AG09309 (cell line): Measurements from ENCODE around the gene ITGB8.

Experiments
- DNase-seq: peaks from one replicate; pipeline ENCODE4 v3.0.0-alpha.2; 2010; ENCODE audit warnings: low read depth
- H3K4me3 ChIP-seq: 2 replicates; pipeline ENCODE4 v1.5.1; 2011; ENCODE audit warnings: mild to moderate bottlenecking, low read depth, low read length, moderate library complexity; ENCODE audit not compliant: control insufficient read depth
- TF ChIP-seq, protein P1 (sequence below): IDR thresholded peaks from 2 replicates; pipeline ENCODE4 v1.5.1; 2011; ENCODE audit warnings: mild to moderate bottlenecking, low read depth, low read length, inconsistent platforms; ENCODE audit not compliant: insufficient read depth, control insufficient read depth; ENCODE audit errors: missing control alignments

ITGB8 gene

GRCh38 chr7:20438248-20438647 lies 107.5 kb downstream of the ITGB8 start:
- no peak overlapping the region for H3K4me3 ChIP-seq
- DNase-seq, result no peak
- TF ChIP-seq, protein P1, sequence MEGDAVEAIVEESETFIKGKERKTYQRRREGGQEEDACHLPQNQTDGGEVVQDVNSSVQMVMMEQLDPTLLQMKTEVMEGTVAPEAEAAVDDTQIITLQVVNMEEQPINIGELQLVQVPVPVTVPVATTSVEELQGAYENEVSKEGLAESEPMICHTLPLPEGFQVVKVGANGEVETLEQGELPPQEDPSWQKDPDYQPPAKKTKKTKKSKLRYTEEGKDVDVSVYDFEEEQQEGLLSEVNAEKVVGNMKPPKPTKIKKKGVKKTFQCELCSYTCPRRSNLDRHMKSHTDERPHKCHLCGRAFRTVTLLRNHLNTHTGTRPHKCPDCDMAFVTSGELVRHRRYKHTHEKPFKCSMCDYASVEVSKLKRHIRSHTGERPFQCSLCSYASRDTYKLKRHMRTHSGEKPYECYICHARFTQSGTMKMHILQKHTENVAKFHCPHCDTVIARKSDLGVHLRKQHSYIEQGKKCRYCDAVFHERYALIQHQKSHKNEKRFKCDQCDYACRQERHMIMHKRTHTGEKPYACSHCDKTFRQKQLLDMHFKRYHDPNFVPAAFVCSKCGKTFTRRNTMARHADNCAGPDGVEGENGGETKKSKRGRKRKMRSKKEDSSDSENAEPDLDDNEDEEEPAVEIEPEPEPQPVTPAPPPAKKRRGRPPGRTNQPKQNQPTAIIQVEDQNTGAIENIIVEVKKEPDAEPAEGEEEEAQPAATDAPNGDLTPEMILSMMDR, result no peak

DNA sequence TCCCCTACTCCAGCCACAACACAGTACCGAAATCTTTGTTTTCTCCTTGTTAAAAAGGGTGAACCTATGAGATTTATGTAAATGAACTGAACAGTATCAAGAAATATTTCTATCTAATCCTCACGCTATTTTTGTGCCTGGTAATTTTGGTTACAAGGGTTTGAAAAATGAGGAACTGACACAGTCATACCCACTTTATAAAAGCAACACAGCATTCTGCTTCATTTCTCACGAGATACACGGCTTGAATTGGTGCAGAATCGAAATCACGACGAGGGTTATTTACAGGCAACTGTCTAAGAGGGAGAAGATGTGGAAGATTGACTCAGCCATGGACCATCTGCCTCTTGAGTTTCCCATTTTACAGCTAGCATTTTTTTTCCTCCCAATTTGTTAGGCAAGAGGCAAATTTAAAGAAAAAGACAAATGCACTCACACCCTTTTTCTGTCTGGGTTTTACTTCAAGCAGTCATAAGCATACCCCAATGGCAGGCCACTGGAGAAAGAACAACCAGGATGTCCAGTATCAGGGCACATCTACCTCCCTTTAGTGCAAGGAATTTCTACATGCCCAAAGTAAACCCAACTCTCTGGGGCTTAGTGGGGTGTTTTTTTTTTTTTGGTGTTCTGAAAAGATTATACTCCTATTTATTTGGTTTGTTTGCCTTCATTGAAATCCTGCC lies 108.1 kb downstream of the ITGB8 start:
- DNase-seq, result peak; percentile 35
- H3K4me3 ChIP-seq, result no peak overlapping the region
- TF ChIP-seq, protein P1, result no peak

DNA sequence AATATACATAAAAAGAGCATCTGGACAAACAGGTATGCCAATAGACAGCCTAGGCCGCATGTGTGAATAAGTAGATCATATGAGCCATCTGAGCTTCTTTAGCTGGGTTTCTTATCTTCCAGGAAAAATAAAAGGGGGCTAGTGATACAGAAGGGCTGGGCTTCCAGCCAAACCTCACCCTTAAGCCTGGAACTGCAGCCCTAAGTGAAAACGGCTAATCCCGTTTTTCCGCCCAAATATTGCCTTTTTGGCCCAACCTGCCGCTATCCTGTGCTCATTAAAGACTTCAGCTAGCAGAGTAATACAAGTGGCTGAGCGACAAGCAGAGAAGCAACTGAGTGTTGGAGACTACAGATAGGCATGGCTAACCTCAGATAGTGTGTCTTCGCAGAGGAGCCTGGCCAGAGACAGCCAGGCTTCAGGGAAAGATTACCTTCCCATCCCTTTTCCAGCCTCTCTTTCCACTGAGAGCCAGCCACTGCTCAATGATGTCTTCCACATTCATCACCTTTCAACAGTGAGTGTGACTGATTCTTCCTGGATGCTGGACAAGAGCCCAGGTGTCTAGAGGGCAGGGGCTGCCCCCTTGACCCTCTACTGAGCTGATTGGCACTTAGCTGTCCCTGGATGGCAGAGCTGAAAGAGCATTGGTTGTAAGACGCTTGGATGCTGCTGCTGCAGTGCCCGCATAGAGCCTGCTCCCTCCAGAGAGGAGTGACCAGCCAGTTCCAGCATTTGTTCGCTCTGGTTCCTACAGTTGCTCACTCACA lies 108.9 kb downstream of the ITGB8 start:
- no peak overlapping the region for H3K4me3 ChIP-seq
- DNase-seq, result no peak
- TF ChIP-seq, protein P1, result no peak

DNA sequence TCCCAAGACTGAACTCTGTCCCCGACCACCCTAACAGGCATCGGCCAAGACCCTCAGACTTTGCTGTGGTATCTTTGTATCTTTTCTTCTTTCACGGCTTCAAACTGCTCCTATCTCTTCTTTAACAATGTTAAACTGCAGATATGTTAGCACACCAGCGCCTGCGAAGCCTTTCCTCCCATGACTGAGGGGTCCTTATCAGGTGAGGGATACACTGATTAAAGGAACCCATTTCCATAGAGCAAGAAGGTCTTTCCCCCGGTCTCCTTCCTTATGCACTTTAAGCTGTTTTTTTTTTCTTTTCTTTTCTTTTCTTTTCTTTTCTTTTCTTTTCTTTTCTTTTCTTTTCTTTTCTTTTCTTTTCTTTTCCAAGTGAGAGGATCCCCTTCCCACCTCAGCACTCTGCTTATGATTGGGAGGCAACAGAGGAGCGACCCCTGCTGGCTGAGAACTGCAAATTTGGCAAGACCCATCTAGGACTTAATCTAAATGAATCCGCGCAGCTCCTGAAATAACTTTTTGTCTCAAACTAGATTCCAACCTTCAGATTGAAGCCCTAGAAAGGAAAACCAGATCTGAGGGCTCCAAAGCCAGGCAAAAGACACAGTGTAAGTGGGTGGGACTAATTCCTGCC lies 109.9 kb downstream of the ITGB8 start:
- TF ChIP-seq, protein P1, result peak; percentile 51
- H3K4me3 ChIP-seq, result no peak overlapping the region
- DNase-seq, result no peak

- TF ChIP-seq, protein P1, result no peak
- H3K4me3 ChIP-seq, result no peak overlapping the region
- DNase-seq, result no peak
These were observed 110.6 kb downstream of the ITGB8 start for GRCh38 chr7:20441346-20441745.

DNA sequence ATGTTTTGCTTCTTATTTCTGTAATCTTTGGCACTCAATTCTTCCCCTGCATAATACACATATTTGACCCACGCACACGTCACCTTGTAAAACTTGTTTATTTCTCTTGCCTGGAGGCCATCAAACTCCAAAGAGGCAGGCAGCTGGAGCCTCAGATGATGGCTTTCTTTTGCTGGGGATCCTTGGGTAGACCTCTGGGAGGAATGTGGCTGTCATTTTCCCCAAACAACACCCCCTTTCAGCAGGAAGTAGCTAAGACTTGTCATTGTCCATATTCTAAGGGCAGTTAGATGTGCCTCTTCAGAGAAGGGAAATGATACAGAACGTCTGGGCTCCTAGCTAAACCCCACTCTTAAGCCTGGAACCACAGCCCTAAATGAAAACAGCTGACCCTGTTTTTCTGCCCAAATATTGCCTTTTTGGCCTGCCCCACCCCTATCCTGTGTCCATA lies 111.3 kb downstream of the ITGB8 start:
- TF ChIP-seq, protein P1, result no peak
- peak; percentile 57 for DNase-seq
- H3K4me3 ChIP-seq, result no peak overlapping the region
